SK-N-SH treated with all-trans-retinoic acid at 6 μM for 48 hours (cell line): ENCODE data around the gene EFNB1.

ENCODE experiments used
- ARNTL ChIP-seq: fragments of 450-650 bp; formaldehyde crosslinking; IDR thresholded peaks from 2 replicates; pipeline ENCODE4 v1.5.0; 2020; ENCODE audit warnings: low read depth, mild to moderate bottlenecking, moderate library complexity, borderline replicate concordance
- OSR1 ChIP-seq: fragments of 250-450 bp; sonication (Bioruptor Pico); IDR thresholded peaks from 2 replicates; pipeline ENCODE4 v1.8.0; 2022; ENCODE audit warnings: moderate library complexity, mild to moderate bottlenecking, inconsistent platforms
- RARB ChIP-seq: fragments of 250-450 bp; sonication (Bioruptor Pico); IDR thresholded peaks from 2 replicates; pipeline ENCODE4 v1.8.0; 2021; ENCODE audit warnings: mild to moderate bottlenecking, moderate library complexity
- SNAI2 ChIP-seq: fragments of 250-450 bp; sonication (Bioruptor Pico); IDR thresholded peaks from 2 replicates; pipeline ENCODE4 v1.5.0; 2020; ENCODE audit warnings: mild to moderate bottlenecking, moderate library complexity
- TF ChIP-seq, protein P1 (sequence below): fragments of 250-450 bp; sonication (Bioruptor Pico); IDR thresholded peaks from 2 replicates; pipeline ENCODE4 v1.5.1; 2021; ENCODE audit warnings: mild to moderate bottlenecking, moderate library complexity
- TF ChIP-seq, protein P2 (sequence below): fragments of 250-450 bp; sonication (Bioruptor Pico); IDR thresholded peaks from 2 replicates; pipeline ENCODE4 v1.8.0; 2020; ENCODE audit warnings: mild to moderate bottlenecking, moderate library complexity, borderline replicate concordance
- TF ChIP-seq, protein P3 (sequence below): fragments of 250-450 bp; sonication (Bioruptor Pico); IDR thresholded peaks from 2 replicates; pipeline ENCODE4 v1.5.0; 2020; ENCODE audit warnings: mild to moderate bottlenecking, moderate library complexity
- TF ChIP-seq, protein P4 (sequence below): fragments of 250-450 bp; sonication (Bioruptor Pico); IDR thresholded peaks from 2 replicates; pipeline ENCODE4 v1.5.1; 2020; ENCODE audit warnings: low read depth, mild to moderate bottlenecking, moderate library complexity

DNA sequence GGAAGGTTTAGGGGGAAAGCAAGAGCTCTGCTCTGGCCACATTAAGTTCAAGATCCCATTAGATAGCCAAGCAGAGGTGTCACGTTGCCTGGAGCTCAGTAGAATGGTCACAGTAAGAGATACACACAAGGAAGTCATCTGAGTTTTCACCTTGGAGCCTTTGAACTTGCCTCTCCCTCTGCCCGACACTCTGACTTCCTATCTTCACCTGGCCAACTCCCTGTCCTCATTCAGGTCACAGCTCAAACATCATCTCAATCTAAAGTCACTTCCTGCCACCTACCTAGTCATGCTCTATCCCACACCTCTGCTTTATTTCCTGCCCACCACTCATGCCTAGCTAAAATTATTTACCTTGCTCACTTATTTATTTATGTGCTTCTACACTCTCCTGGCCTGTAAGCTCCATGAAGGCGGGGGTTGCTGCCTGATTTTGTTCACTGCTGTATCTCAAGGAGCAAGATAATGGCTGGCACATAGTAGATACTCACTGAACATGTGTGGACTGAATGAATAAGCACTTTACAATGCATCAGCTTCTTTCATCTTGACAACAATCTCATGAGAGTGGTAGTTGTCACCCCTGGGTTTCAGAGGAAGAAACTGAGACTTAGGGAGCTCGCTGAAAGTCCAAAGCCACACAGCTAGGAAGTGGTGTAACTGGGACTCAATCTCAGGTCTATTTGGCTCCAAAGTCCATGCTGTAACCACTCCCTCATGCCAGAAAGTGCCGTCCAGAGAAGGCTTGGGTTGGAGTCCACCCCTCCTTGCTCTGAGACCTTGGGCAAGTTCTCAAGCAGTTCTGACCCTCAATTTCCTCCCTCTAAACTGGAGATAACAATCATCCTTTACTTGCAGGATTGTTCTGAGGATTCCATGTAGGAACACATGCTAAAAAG lies 40.3 kb downstream of the EFNB1 start:
- TF ChIP-seq ARNTL (CRISPR knock-in tag) = no peak
- no peak for TF ChIP-seq RARB (CRISPR knock-in tag)
- TF ChIP-seq, protein P1, sequence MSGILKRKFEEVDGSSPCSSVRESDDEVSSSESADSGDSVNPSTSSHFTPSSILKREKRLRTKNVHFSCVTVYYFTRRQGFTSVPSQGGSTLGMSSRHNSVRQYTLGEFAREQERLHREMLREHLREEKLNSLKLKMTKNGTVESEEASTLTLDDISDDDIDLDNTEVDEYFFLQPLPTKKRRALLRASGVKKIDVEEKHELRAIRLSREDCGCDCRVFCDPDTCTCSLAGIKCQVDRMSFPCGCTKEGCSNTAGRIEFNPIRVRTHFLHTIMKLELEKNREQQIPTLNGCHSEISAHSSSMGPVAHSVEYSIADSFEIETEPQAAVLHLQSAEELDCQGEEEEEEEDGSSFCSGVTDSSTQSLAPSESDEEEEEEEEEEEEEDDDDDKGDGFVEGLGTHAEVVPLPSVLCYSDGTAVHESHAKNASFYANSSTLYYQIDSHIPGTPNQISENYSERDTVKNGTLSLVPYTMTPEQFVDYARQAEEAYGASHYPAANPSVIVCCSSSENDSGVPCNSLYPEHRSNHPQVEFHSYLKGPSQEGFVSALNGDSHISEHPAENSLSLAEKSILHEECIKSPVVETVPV (CRISPR knock-in tag) = no peak
- TF ChIP-seq, protein P2, sequence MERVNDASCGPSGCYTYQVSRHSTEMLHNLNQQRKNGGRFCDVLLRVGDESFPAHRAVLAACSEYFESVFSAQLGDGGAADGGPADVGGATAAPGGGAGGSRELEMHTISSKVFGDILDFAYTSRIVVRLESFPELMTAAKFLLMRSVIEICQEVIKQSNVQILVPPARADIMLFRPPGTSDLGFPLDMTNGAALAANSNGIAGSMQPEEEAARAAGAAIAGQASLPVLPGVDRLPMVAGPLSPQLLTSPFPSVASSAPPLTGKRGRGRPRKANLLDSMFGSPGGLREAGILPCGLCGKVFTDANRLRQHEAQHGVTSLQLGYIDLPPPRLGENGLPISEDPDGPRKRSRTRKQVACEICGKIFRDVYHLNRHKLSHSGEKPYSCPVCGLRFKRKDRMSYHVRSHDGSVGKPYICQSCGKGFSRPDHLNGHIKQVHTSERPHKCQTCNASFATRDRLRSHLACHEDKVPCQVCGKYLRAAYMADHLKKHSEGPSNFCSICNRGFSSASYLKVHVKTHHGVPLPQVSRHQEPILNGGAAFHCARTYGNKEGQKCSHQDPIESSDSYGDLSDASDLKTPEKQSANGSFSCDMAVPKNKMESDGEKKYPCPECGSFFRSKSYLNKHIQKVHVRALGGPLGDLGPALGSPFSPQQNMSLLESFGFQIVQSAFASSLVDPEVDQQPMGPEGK = no peak
- no peak for TF ChIP-seq SNAI2
- TF ChIP-seq OSR1 (CRISPR knock-in tag) = no peak
- TF ChIP-seq, protein P3, sequence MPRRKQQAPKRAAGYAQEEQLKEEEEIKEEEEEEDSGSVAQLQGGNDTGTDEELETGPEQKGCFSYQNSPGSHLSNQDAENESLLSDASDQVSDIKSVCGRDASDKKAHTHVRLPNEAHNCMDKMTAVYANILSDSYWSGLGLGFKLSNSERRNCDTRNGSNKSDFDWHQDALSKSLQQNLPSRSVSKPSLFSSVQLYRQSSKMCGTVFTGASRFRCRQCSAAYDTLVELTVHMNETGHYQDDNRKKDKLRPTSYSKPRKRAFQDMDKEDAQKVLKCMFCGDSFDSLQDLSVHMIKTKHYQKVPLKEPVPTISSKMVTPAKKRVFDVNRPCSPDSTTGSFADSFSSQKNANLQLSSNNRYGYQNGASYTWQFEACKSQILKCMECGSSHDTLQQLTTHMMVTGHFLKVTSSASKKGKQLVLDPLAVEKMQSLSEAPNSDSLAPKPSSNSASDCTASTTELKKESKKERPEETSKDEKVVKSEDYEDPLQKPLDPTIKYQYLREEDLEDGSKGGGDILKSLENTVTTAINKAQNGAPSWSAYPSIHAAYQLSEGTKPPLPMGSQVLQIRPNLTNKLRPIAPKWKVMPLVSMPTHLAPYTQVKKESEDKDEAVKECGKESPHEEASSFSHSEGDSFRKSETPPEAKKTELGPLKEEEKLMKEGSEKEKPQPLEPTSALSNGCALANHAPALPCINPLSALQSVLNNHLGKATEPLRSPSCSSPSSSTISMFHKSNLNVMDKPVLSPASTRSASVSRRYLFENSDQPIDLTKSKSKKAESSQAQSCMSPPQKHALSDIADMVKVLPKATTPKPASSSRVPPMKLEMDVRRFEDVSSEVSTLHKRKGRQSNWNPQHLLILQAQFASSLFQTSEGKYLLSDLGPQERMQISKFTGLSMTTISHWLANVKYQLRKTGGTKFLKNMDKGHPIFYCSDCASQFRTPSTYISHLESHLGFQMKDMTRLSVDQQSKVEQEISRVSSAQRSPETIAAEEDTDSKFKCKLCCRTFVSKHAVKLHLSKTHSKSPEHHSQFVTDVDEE = no peak
- TF ChIP-seq, protein P4, sequence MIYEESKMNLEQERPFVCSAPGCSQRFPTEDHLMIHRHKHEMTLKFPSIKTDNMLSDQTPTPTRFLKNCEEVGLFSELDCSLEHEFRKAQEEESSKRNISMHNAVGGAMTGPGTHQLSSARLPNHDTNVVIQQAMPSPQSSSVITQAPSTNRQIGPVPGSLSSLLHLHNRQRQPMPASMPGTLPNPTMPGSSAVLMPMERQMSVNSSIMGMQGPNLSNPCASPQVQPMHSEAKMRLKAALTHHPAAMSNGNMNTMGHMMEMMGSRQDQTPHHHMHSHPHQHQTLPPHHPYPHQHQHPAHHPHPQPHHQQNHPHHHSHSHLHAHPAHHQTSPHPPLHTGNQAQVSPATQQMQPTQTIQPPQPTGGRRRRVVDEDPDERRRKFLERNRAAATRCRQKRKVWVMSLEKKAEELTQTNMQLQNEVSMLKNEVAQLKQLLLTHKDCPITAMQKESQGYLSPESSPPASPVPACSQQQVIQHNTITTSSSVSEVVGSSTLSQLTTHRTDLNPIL (CRISPR knock-in tag) = no peak
